Measurements from ENCODE around the gene RASGRP4. TPM values are rescaled to one million over a fixed set of nuclear protein-coding genes. Genes with fewer than 3 reads are reported as not detected.

The RASGRP4 gene
- total RNA-seq, 3 donors from 2014 or later = 0.55 to 2.3 (median 2.0) TPM

- H3K9me3 ChIP-seq = no peaks in the 10 kb centered on the region
- intact Hi-C loops (cut with DNase I, micrococcal nuclease) = no loop called here
- H3K4me3 ChIP-seq = no peak overlapping the region
- TF ChIP-seq, protein P1, sequence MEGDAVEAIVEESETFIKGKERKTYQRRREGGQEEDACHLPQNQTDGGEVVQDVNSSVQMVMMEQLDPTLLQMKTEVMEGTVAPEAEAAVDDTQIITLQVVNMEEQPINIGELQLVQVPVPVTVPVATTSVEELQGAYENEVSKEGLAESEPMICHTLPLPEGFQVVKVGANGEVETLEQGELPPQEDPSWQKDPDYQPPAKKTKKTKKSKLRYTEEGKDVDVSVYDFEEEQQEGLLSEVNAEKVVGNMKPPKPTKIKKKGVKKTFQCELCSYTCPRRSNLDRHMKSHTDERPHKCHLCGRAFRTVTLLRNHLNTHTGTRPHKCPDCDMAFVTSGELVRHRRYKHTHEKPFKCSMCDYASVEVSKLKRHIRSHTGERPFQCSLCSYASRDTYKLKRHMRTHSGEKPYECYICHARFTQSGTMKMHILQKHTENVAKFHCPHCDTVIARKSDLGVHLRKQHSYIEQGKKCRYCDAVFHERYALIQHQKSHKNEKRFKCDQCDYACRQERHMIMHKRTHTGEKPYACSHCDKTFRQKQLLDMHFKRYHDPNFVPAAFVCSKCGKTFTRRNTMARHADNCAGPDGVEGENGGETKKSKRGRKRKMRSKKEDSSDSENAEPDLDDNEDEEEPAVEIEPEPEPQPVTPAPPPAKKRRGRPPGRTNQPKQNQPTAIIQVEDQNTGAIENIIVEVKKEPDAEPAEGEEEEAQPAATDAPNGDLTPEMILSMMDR (IDR thresholded peaks at IDR 0.05) = no peak
- H3K4me1 ChIP-seq (ENCODE audit: low read depth) = no peaks in the 10 kb centered on the region
- H3K36me3 ChIP-seq (ENCODE audit: low read depth) = no peaks in the 10 kb centered on the region
- DNase-seq = peak in 1 of 3 donors; percentile 6
- ATAC-seq = peak; percentile 33
Measured at GRCh38 chr19:38452430-38453366, 26.7 kb upstream of the RASGRP4 start.

GRCh38 chr19:38451629-38452028, 25.6 kb upstream of the RASGRP4 start:
- no peak for ATAC-seq
- no peak for DNase-seq
- no peaks in the 10 kb centered on the region for H3K9me3 ChIP-seq
- no peaks in the 10 kb centered on the region for H3K36me3 ChIP-seq (ENCODE audit: low read depth)
- no peaks in the 10 kb centered on the region for H3K4me1 ChIP-seq (ENCODE audit: low read depth)
- intact Hi-C loops (cut with DNase I, micrococcal nuclease) = no loop called here
- no peak overlapping the region for H3K4me3 ChIP-seq
- TF ChIP-seq, protein P1 (IDR thresholded peaks at IDR 0.05) = no peak

DNA sequence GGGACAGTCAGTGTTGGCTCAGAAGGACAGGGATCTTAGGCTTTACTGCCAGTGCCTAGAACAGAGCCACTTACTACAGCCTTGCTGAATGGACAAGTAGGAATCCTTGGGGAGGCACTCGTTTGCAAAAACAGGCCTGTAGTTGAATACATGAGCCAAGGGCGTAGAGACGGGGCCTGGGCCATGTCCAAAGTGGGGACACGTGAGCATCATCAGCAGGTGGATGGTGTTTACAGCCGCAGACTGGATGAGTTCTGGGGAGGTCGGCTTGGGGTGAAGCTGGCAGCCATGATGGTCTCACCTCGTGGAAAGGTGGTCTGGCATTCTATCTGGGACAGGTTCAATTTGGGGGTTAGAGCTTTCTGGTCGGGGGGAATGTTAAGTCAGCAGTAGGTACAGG, 25.0 kb upstream of the RASGRP4 start:
- no peaks in the 10 kb centered on the region for H3K9me3 ChIP-seq
- H3K4me1 ChIP-seq (ENCODE audit: low read depth) = no peaks in the 10 kb centered on the region
- TF ChIP-seq, protein P1 (IDR thresholded peaks at IDR 0.05) = no peak
- H3K36me3 ChIP-seq (ENCODE audit: low read depth) = no peaks in the 10 kb centered on the region
- ATAC-seq (no peak), DNase-seq (no peak)
- H3K4me3 ChIP-seq = no peak overlapping the region
- intact Hi-C loops (cut with DNase I, micrococcal nuclease) = no loop called here

DNA sequence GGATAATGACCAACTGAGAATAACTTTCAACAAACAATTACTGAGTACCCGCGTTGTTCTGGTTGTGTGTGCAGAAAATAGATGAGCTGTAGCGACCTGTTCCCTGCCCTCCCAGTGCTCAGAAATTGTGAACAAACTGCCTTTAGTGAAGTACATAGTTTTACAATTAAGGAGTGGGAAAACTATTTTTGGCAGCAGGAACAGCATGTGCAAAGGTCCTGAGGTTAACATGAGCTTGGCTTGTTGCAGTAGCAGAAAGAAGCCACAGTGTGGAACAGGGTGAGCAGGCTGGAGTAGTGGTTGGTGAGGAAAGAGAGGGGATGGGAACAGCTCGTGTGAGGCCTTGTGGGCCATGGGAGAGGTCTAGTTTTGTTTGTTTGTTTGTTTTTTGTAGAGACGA, 23.5 kb upstream of the RASGRP4 start:
- no peaks in the 10 kb centered on the region for H3K36me3 ChIP-seq (ENCODE audit: low read depth)

DNA sequence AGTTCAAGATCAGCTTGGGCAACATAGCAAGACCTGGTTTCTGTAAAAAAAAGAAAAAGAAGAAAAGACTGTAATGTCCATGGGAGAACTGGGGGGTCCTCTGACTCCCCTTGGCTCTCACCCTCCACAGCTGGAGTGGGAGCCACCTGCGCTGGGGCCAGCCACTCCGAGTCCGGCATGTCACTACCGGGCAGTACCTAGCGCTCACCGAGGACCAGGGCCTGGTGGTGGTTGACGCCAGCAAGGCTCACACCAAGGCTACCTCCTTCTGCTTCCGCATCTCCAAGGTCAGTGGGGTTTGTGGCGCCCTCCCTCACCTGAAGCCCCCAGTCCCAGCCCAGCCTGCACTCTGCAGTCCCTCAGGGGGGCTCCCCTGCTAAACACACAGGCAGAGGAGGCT, 22.2 kb upstream of the RASGRP4 start:
- no peaks in the 10 kb centered on the region for H3K9me3 ChIP-seq
- H3K4me1 ChIP-seq (ENCODE audit: low read depth) = no peaks in the 10 kb centered on the region
- ATAC-seq (no peak), DNase-seq (no peak)
- H3K4me3 ChIP-seq = no peak overlapping the region
- H3K36me3 ChIP-seq (ENCODE audit: low read depth) = no peaks in the 10 kb centered on the region
- TF ChIP-seq, protein P1 (IDR thresholded peaks at IDR 0.05) = no peak
- intact Hi-C loops (cut with DNase I, micrococcal nuclease) = no loop called here

More for the DNA sequence above, 23.5 kb upstream of the RASGRP4 start:
- intact Hi-C loops (cut with DNase I, micrococcal nuclease) = no loop called here
- DNase-seq (no peak), ATAC-seq (no peak)
- H3K4me1 ChIP-seq (ENCODE audit: low read depth) = no peaks in the 10 kb centered on the region
- TF ChIP-seq, protein P1 (IDR thresholded peaks at IDR 0.05) = no peak
- no peaks in the 10 kb centered on the region for H3K9me3 ChIP-seq
- no peak overlapping the region for H3K4me3 ChIP-seq

Measured in mucosa of descending colon (tissue), 3 donors.